NCI-H526 treated with DMSO at 0.1 percent for 48 hours (cell line): ENCODE results near the gene UGT2B28.

Experiments used
- DNase-seq: peaks from one replicate; lab custom pipeline; 2025; lab: John Stamatoyannopoulos, UW

The UGT2B28 gene

GRCh38 chr4:69343558-69344420 is 63.5 kb downstream of the UGT2B28 start:
- peak; percentile 77 for DNase-seq
